HG03439 (cell line): ENCODE data around the gene AHI1.
"Not testable (repeated sequence)": the region's sequence is repeated elsewhere in the genome, so short reads cannot be mapped to it uniquely, and the experiment has no call there.

Experiments
- ATAC-seq: cut with Tn5 transposase; IDR thresholded peaks from one replicate; pipeline ENCODE4 v1.9.1; 2021; ENCODE audit warnings: mild to moderate bottlenecking, moderate library complexity; ENCODE audit not compliant: unreplicated experiment

AHI1 gene

DNA sequence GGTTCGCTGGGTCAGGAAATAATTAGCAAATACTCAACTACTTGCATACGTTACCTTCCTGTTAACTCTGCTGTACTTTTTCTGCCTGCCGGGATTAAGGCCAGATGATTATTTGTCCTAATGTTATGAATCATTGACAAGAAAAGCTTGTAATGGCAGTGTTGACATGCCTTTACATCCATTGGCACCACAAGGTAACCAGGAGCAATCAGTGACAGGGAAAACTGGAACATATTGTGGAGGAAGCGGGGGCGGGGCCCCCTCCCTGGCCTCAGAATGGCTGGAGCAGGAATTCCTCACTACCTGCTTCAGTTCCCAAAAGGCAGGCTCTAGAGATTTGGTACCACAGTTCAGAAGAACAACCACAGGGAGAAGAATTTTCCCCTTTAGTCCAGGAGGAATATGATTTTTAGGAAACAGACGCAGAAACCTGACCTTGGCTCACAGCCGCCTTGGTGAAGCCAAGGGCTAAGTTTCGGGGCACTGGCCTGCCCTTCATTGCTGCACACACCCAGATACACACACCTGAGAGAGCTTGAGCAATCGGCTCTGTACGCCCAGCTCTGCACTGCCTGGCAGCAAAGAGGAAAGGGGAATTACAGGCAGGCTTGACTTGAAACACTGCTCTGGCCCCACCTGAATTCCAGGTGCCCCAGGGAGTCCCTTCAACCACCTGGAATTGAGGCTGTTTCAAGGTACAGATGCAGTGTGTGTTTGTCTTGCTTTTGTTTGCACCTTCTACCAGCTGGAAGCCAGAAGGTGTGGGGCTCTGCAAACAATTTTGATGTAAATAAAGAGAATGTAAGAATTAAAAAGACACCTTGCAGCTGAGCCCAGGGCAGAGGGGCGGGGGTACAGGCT, 226.6 kb downstream of the AHI1 start:
- no peak for ATAC-seq

DNA sequence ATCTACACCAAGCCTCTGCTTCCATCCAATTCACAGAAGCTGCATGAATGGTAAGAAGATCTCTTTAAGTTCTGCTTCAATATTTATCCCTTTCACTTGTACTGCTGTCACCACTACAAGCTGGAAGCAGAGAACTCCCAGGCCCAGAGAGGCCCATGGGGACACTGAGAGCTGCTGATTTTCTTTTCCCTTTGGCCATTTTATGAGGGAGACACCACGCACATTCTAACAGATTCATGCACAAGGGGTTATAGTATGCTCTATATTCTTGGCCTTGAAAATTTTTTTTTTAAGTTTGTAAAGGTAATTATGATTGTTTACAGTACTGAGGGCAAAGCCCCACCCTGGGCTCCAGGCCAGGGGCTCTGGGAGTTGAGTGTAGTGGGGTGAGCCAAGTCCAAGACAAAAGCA, 228.1 kb downstream of the AHI1 start:
- ATAC-seq: no peak

DNA sequence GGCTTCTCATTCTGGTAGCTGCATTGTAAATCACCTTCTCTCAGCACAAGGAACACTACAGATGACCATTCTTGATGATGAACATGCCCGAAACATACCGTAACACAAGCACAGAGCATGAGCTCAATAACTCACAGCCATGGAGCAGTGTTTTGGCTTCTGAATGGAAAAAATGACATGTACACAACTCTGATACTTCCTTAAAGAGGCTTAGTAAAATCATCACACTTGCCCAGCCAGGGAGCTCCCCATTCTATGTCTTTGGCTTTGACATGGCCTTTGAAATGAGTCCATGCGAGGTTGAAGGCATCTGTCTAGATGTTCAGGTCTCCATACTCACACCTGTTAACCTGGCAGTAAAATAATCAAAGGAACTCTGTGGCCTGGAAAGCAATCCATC, 228.8 kb downstream of the AHI1 start:
- no peak for ATAC-seq

DNA sequence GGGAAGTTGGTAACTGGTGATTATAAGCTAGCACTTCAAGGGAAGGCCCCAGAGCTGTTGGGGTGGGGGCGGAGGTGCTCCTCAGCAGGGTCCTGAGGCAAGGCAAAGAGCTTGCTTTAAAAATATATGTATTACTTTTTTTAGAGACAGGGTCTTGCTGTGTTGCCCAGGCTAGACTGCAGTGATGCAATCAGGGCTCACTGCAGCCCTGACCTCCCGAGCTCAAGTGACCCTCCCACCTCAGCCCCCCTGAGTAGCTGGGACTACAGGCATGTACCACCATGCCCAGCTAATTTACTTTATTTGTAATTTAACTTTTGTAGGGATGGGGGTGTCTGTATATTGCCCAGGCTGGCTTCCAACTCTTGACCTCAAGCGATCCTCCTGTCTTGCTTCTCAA, 229.3 kb downstream of the AHI1 start:
- ATAC-seq: no peak

- ATAC-seq: no peak
Observed at GRCh38 chr6:135267085-135267484, 230.5 kb downstream of the AHI1 start.

GRCh38 chr6:135266675-135267074, 230.9 kb downstream of the AHI1 start:
- ATAC-seq: no peak

GRCh38 chr6:135265278-135265677, 232.3 kb downstream of the AHI1 start:
- no peak for ATAC-seq

DNA sequence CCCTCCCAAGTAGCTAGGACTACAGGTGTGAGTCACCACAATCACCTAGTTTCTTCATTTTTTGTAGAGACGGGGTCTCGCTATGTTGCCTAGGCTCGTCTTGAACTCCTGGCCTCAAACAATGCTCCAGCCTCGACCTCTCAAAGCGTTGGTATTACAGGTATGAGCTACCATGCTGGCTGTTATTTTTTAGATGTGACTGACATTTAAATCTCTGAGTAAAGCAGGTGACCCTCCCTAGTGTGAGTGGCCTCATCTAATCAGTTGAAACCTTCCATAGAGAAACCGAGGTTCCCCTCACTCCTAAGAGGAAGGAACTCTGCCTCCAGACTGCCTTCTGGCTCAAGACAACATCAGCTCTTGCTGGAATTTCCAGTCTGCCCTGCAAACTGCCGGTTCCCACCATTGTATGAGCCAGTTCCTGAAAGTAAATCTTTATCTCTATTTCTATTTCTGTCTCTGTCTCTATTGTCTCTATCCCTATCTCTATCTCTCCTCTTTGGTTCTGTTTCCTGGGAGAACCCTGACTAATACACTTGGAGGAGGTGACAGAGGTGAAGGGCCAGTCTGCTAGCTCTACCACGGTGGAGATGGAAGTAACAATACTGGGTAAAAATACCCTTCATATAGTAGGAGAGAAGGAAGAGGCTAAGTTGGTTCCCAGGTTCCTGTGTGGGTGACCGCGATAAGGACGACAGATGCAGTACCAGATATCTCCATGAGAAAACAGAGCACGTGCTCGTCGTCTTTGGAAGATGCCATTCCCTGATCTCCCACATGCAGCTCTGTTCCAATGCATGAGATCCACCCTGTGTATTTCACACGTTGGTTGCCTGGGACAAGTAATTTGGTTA, 235.4 kb downstream of the AHI1 start:
- ATAC-seq: no peak

GRCh38 chr6:135260612-135261011, 236.9 kb downstream of the AHI1 start:
- no peak for ATAC-seq

- ATAC-seq: no peak
Observed at GRCh38 chr6:135258970-135259369, 238.6 kb downstream of the AHI1 start.

- ATAC-seq: no peak
Observed at GRCh38 chr6:135257631-135258405, 239.7 kb downstream of the AHI1 start.

DNA sequence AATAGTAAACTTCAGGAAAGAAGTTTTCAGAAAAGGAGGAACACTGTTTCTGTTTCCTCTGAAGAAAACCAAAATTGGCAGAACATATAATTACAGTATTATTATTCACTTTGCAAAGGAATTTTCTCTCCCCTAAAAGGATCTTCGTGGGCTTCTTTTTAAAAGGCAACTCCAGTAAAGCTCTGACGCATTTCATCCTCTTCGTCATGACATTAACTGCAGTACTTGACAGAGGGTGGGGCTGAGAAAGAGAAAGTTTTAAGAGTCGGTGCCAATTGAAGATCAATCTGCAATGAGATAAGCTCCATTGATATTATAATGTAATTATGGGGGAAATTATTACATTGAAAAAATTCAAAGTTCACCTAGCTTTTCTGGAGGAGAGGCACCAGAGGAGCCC, 240.7 kb downstream of the AHI1 start:
- no peak for ATAC-seq

GRCh38 chr6:135254471-135254870, 243.1 kb downstream of the AHI1 start:
- ATAC-seq: no peak

- no peak for ATAC-seq
Observed at GRCh38 chr6:135251498-135252441, 245.8 kb downstream of the AHI1 start.

DNA sequence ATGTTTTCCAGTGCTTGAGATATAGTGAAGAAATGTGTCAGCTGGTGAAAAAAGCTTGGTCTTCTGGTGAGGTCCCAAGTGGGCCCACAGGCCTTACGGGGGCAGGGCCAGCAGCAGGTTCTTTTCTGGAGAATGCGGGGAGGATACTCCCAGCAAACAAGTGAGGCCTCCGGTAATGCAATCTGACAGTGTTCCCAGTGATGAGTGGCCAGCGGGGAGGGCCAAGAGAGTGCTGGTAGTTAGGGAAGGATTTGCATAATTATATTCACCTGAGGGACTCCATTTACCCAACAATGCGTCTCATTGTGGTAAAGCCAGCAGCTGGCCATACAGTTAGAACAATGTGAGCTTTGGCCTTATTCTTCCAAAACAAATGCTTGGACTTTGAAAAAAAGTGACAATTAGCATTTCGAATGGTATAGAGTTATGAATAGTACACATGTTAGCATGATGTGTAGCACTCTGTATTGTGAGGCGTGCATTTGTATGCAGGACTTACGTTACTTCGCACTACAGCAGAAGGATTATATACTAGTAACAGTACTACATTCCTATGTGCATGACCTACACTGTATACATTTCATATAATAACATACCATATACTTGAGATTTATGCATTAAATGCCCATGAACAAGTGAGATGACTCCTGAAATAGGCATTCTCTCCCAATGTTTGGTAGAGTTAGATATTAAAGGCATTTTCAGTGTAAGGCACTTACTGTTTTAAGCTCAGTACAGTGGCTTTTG, 246.6 kb downstream of the AHI1 start:
- ATAC-seq: no peak

GRCh38 chr6:135250234-135250633, 247.3 kb downstream of the AHI1 start:
- no peak for ATAC-seq

DNA sequence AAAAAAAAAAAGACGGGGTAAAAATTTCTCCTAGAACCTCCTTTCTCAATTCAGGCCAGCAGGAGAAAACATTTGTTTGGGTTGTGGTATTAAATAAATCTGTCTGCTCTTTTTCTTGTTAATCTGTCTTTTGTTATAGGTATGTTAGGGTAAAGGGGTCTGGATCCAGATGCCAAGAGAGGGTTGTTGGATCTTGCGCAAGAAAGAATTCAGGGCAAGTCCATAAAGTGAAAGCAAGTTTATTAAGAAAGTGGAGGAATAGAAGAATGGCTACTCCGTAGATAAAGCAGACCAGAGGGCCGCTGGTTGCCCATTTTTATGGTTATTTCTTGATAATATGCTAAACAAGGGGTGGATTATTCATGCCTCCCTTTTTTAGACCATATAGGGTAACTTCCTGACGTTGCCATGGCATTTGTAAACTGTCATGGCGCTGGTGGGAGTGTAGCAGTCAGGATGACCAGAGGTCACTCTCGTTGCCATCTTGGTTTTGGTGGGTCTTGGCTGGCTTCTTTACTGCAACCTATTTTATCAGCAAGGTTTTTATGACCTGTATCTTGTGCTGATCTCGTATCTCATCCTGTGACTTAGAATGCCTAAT, 251.0 kb downstream of the AHI1 start:
- ATAC-seq: not testable (repeated sequence)

GRCh38 chr6:135244805-135245204, 252.7 kb downstream of the AHI1 start:
- no peak for ATAC-seq
